Measurements from ENCODE around the gene MMP19.

GRCh38 chr12:55833056-55833455, 9.7 kb downstream of the MMP19 start:
- TF ChIP-seq MAFK (IDR thresholded peaks at IDR 0.05; ENCODE audit: low read depth, low read length) (no peak), CEBPB (IDR thresholded peaks at IDR 0.05; ENCODE audit: low read depth, low read length) (no peak), CTCF (conservative IDR thresholded peaks at IDR 0.05; ENCODE audit: low read depth, low read length) (no peak), MAZ (IDR thresholded peaks at IDR 0.05; ENCODE audit: borderline replicate concordance, low read depth, low read length) (no peak), MXI1 (IDR thresholded peaks at IDR 0.05; ENCODE audit: borderline replicate concordance, low read depth, low read length) (no peak), RAD21 (IDR thresholded peaks at IDR 0.05; ENCODE audit: low read length) (no peak), RCOR1 (IDR thresholded peaks at IDR 0.05; ENCODE audit: insufficient replicate concordance, low read length) (no peak), POLR2A (IDR thresholded peaks at IDR 0.05; ENCODE audit: low read depth, low read length) (no peak), NFE2L2 (IDR thresholded peaks at IDR 0.05; ENCODE audit: low read depth, low read length) (no peak)
